Forelimb muscle (tissue), 1 donor: ENCODE data around the gene C12orf50. TPM values are rescaled to one million over a fixed set of nuclear protein-coding genes. Genes with fewer than 3 reads are reported as not detected.
A peak's percentile ranks its signal among the peaks of the same experiment; 100 is the strongest.
"Not testable (repeated sequence)": the region's sequence is repeated elsewhere in the genome, so short reads cannot be mapped to it uniquely, and the experiment has no call there.

Experiments used
- DNase-seq: peaks from one replicate; pipeline ENCODE4 v3.0.0-alpha.2; 2013; ENCODE audit warnings: low read depth
- polyA plus RNA-seq: library from polyadenylated mRNA; unstranded; fragments of 120-200 nt; gene quantifications from one replicate; pipeline ENCODE4 v1.2.1, GENCODE V29; 2013; ENCODE audit not compliant: insufficient read length

Gene C12orf50
- polyA plus RNA-seq, 1 donor, result 0.34 TPM

GRCh38 chr12:87991483-87991882 lies 37.7 kb downstream of the C12orf50 start:
- DNase-seq, result no peak

- no peak for DNase-seq
Measured at GRCh38 chr12:87988534-87988933, 40.7 kb downstream of the C12orf50 start.

- no peak for DNase-seq
Measured at GRCh38 chr12:87985069-87985675, 44.0 kb downstream of the C12orf50 start.

GRCh38 chr12:87982208-87982607 lies 47.0 kb downstream of the C12orf50 start:
- no peak for DNase-seq

- DNase-seq, result no peak
Measured at GRCh38 chr12:87981495-87981894, 47.7 kb downstream of the C12orf50 start.

- no peak for DNase-seq
Measured at GRCh38 chr12:87975879-87976278, 53.3 kb downstream of the C12orf50 start.

GRCh38 chr12:87967871-87968270 lies 61.3 kb downstream of the C12orf50 start:
- no peak for DNase-seq

GRCh38 chr12:87960566-87960965 lies 68.6 kb downstream of the C12orf50 start:
- no peak for DNase-seq

- DNase-seq, result not testable (repeated sequence)
Measured at GRCh38 chr12:87954028-87954427, 75.2 kb downstream of the C12orf50 start.

- DNase-seq, result peak; percentile 28
Measured at GRCh38 chr12:87953256-87953860, 75.8 kb downstream of the C12orf50 start.

GRCh38 chr12:87952850-87953249 lies 76.4 kb downstream of the C12orf50 start:
- DNase-seq, result no peak

- no peak for DNase-seq
Measured at GRCh38 chr12:87952223-87952622, 77.0 kb downstream of the C12orf50 start.

- DNase-seq, result no peak
Measured at GRCh38 chr12:87943762-87944161, 85.4 kb downstream of the C12orf50 start.

- no peak for DNase-seq
Measured at GRCh38 chr12:87943023-87943422, 86.2 kb downstream of the C12orf50 start.

GRCh38 chr12:87939182-87939581 lies 90.0 kb downstream of the C12orf50 start:
- DNase-seq, result no peak

GRCh38 chr12:87935216-87935615 lies 94.0 kb downstream of the C12orf50 start:
- DNase-seq, result no peak

- no peak for DNase-seq
Measured at GRCh38 chr12:87933991-87934390, 95.2 kb downstream of the C12orf50 start.

GRCh38 chr12:87931812-87932211 lies 97.4 kb downstream of the C12orf50 start:
- no peak for DNase-seq

- no peak for DNase-seq
Measured at GRCh38 chr12:87930627-87931026, 98.6 kb downstream of the C12orf50 start.
